A549 (cell line): ENCODE results near the gene TTC33. TPM values are rescaled to one million over a fixed set of nuclear protein-coding genes. Genes with fewer than 3 reads are reported as not detected.

ENCODE experiments used
- ATAC-seq, 2 experiments: fragments of 200-7000 bp in 1 of 2; fragments of >200 bp in 1 of 2; cut with Nextera tagmentation in 1 of 2; cut with Tn5 transposase in 1 of 2; 3 replicates each; pipeline versions ENCODE4 v1.8.0 to v1.9.1; 2018 to 2020; ENCODE audit warnings: mild to moderate bottlenecking in 1 of 2, moderate library complexity in 1 of 2
- CTCF ChIA-PET: fragments of 300-600 bp; sonication (Branson Sonifier 250); formaldehyde crosslinking; extraction: SDS; loops from one replicate; lab custom pipeline; 2021; ENCODE audit warnings: antibody characterized with exemption, inconsistent platforms; lab: Yijun Ruan, JAX
- POLR2A ChIA-PET: fragments of 350-600 bp; formaldehyde crosslinking; extraction: SDS; loops from one replicate; lab custom pipeline; 2021; ENCODE audit warnings: antibody characterized with exemption, inconsistent platforms; lab: Yijun Ruan, JAX
- DNase-seq, 2 experiments: peaks; one replicate each; pipeline versions ENCODE4 v3.0.0 to v3.0.0-alpha.2; 2011 to 2016; ENCODE audit warnings: low read depth in 1 of 2, low spot score in 1 of 2
- FAIRE-seq: peaks from 2 replicates; lab custom pipeline; 2011; peaks lifted over from hg19 to GRCh38; lab: Jason Lieb, UNC
- H3K27ac ChIP-seq, 2 experiments: fragments of >200 bp; sonication (Bioruptor Twin); formaldehyde crosslinking; 3 replicates each; pipeline ENCODE4 v1.5.1; 2016 to 2017
- H3K4me1 ChIP-seq: fragments of >200 bp; sonication (Bioruptor Twin); formaldehyde crosslinking; 3 replicates; pipeline ENCODE4 v1.6.1; 2016
- H3K4me2 ChIP-seq: fragments of >200 bp; sonication (Bioruptor Twin); formaldehyde crosslinking; 3 replicates; pipeline ENCODE4 v1.6.1; 2016
- H3K4me3 ChIP-seq: fragments of >200 bp; sonication (Bioruptor Twin); formaldehyde crosslinking; 3 replicates; pipeline ENCODE4 v1.5.1; 2016
- H3K9me3 ChIP-seq: fragments of >200 bp; sonication (Bioruptor Twin); formaldehyde crosslinking; 3 replicates; pipeline ENCODE4 v1.6.1; 2016
- E2F6 ChIP-seq: IDR thresholded peaks from 2 replicates; pipeline ENCODE4 v1.6.1; 2012; ENCODE audit warnings: low read depth, borderline replicate concordance
- EHF ChIP-seq: fragments of 250-450 bp; sonication (Bioruptor Pico); IDR thresholded peaks from 2 replicates; pipeline ENCODE4 v1.5.0; 2020; ENCODE audit warnings: mild to moderate bottlenecking
- EHMT2 ChIP-seq: fragments of 200-600 bp; sonication (generic); IDR thresholded peaks from 2 replicates; pipeline ENCODE4 v1.6.1; 2016; ENCODE audit warnings: antibody characterized with exemption, low read depth, mild to moderate bottlenecking, moderate library complexity
- ESRRA ChIP-seq: fragments of 150-350 bp; IDR thresholded peaks from 2 replicates; pipeline ENCODE4 v1.6.1; 2014; ENCODE audit warnings: mild to moderate bottlenecking, low read length, borderline replicate concordance
- FOSB ChIP-seq: fragments of 250-450 bp; sonication (Bioruptor Pico); IDR thresholded peaks from 2 replicates; pipeline ENCODE4 v1.5.0; 2020; ENCODE audit warnings: mild to moderate bottlenecking, moderate library complexity
- JUNB ChIP-seq: fragments of >200 bp; sonication (Bioruptor Twin); formaldehyde crosslinking; IDR thresholded peaks from 2 replicates; pipeline ENCODE4 v1.6.1; 2016
- KDM1A ChIP-seq: fragments of 200-600 bp; sonication (generic); IDR thresholded peaks from 2 replicates; pipeline ENCODE4 v1.6.1; 2016; ENCODE audit warnings: low read depth, mild to moderate bottlenecking
- NPAS2 ChIP-seq: fragments of 250-450 bp; sonication (Bioruptor Pico); IDR thresholded peaks from 2 replicates; pipeline ENCODE4 v1.8.0; 2022; ENCODE audit warnings: mild to moderate bottlenecking, moderate library complexity, borderline replicate concordance
- PHF8 ChIP-seq: fragments of 200-600 bp; sonication (generic); IDR thresholded peaks from 2 replicates; pipeline ENCODE4 v1.6.1; 2016; ENCODE audit warnings: low read depth, mild to moderate bottlenecking, antibody characterized with exemption, moderate library complexity, borderline replicate concordance
- RNF2 ChIP-seq: fragments of 200-600 bp; sonication (generic); IDR thresholded peaks from 2 replicates; pipeline ENCODE4 v1.6.1; 2016; ENCODE audit warnings: low read depth, mild to moderate bottlenecking, antibody characterized with exemption, moderate library complexity, borderline replicate concordance
- SMC3 ChIP-seq: fragments of >200 bp; sonication (Bioruptor Twin); formaldehyde crosslinking; IDR thresholded peaks from 3 replicates; pipeline ENCODE4 v1.6.1; 2018; ENCODE audit warnings: inconsistent platforms
- SREBF2 ChIP-seq: fragments of 450-650 bp; IDR thresholded peaks from 2 replicates; pipeline ENCODE4 v1.6.1; 2014; ENCODE audit warnings: mild to moderate bottlenecking, moderate library complexity
- ZC3H11A ChIP-seq: fragments of 450-650 bp; IDR thresholded peaks from 2 replicates; pipeline ENCODE4 v1.6.1; 2014; ENCODE audit warnings: antibody characterized with exemption, mild to moderate bottlenecking
- ZFP36 ChIP-seq: fragments of 450-650 bp; IDR thresholded peaks from 2 replicates; pipeline ENCODE4 v1.6.1; 2014; ENCODE audit warnings: borderline replicate concordance; ENCODE audit not compliant: partially characterized antibody
- ZNF302 ChIP-seq: fragments of 250-450 bp; sonication (Bioruptor Pico); IDR thresholded peaks from 2 replicates; pipeline ENCODE4 v1.9.0; 2021; ENCODE audit warnings: inconsistent platforms, mild to moderate bottlenecking, moderate library complexity
- WGBS: methylation state at CpG from one replicate; pipeline ENCODE4 v1.1.6; 2017; ENCODE audit errors: missing lambda C conversion rate; 5-methylcytosine and 5-hydroxymethylcytosine counted together
- polyA plus RNA-seq, 4 experiments: library from polyadenylated mRNA; depleted of rRNA in 3 of 4; stranded (reverse); fragments of >200 nt; fragmentation: RNase III in 1 of 4; extraction: RNeasy Plus Mini Kit Qiagen cat#74134 plus additional on column Dnase treatment in 1 of 4; gene quantifications; 2 replicates in 3 of 4; 3 replicates in 1 of 4; pipeline ENCODE4 v1.2.3, GENCODE V29; 2011 to 2017
- small RNA-seq, 6 experiments: library from RNA; depleted of rRNA; stranded (forward); fragments of <200 nt; gene quantifications; one replicate each; pipeline ENCODE3, GENCODE V24; 2012
- TF ChIP-seq, protein P1 (sequence below): fragments of >200 bp; sonication (Bioruptor Twin); formaldehyde crosslinking; IDR thresholded peaks from 3 replicates; pipeline ENCODE4 v1.6.1; 2016
- TF ChIP-seq, protein P2 (sequence below): fragments of 150-350 bp; IDR thresholded peaks from 2 replicates; pipeline ENCODE4 v1.6.1; 2014; ENCODE audit warnings: low read depth, mild to moderate bottlenecking, low read length

TTC33 gene
- polyA plus RNA-seq, 2 of the 4 experiments (the other 2 are of a cell fraction): 17.1 to 19.8 TPM

DNA sequence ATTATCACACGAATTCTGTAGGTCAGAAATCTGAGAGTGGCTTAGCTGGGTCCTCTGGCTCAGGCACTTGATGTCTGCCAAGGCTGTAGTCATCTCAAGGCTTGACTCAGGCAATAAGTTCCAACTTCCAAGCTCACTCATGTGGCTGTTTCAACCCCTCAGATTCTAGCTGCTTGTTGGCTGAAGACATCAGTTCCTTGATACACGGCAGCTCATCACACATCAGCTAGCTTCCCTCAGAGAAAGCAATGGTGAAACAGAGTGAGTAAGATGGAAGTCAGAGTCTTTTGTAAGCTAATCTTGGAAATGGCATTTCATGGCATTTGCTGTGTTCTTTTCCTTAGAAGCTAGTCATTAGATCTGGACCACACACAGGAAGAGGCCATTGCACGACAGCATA lies 280.2 kb downstream of the TTC33 start:
- peaks cover 18% of the 10 kb centered on the region for H3K4me1 ChIP-seq
- H3K4me3 ChIP-seq: no peak overlapping the region
- WGBS: 56% methylated on average over 3 of the region's 3 CpGs
- H3K27ac ChIP-seq: no peak overlapping the region
- ATAC-seq (no peak), DNase-seq (no peak), FAIRE-seq (no peak)
- TF ChIP-seq SMC3: no peak
- TF ChIP-seq EHMT2: no peak
- TF ChIP-seq EHF: no peak
- TF ChIP-seq RNF2: no peak
- H3K9me3 ChIP-seq: no peaks in the 10 kb centered on the region
- ChIA-PET POLR2A (no interaction called here), CTCF (interaction anchor here (1.1 kb wide), 1 partner anchor 10 kb away, joined by 3 read pairs; no protein-coding TSS in a partner anchor)
- H3K4me2 ChIP-seq: no peak overlapping the region

GRCh38 chr5:40474250-40474649 lies 281.5 kb downstream of the TTC33 start:
- Histone ChIP-seq H3K4me3 (no peak overlapping the region), H3K4me1 (peaks cover 18% of the 10 kb centered on the region), H3K9me3 (no peaks in the 10 kb centered on the region), H3K27ac (no peak overlapping the region), H3K4me2 (no peak overlapping the region)
- ChIA-PET POLR2A (no interaction called here), CTCF (no interaction called here)
- no peak for ATAC-seq
- no peak for FAIRE-seq
- no peak for DNase-seq
- WGBS: 86% methylated on average over 2 of the region's 2 CpGs
- no peak for TF ChIP-seq NPAS2
- TF ChIP-seq, protein P1, sequence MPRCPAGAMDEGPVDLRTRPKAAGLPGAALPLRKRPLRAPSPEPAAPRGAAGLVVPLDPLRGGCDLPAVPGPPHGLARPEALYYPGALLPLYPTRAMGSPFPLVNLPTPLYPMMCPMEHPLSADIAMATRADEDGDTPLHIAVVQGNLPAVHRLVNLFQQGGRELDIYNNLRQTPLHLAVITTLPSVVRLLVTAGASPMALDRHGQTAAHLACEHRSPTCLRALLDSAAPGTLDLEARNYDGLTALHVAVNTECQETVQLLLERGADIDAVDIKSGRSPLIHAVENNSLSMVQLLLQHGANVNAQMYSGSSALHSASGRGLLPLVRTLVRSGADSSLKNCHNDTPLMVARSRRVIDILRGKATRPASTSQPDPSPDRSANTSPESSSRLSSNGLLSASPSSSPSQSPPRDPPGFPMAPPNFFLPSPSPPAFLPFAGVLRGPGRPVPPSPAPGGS: no peak
- no peak for TF ChIP-seq JUNB
- TF ChIP-seq KDM1A: no peak
- TF ChIP-seq EHMT2: no peak
- TF ChIP-seq E2F6: no peak
- TF ChIP-seq, protein P2, sequence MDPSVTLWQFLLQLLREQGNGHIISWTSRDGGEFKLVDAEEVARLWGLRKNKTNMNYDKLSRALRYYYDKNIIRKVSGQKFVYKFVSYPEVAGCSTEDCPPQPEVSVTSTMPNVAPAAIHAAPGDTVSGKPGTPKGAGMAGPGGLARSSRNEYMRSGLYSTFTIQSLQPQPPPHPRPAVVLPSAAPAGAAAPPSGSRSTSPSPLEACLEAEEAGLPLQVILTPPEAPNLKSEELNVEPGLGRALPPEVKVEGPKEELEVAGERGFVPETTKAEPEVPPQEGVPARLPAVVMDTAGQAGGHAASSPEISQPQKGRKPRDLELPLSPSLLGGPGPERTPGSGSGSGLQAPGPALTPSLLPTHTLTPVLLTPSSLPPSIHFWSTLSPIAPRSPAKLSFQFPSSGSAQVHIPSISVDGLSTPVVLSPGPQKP: no peak
- TF ChIP-seq SREBF2: no peak
- no peak for TF ChIP-seq PHF8
- no peak for TF ChIP-seq ZC3H11A
- no peak for TF ChIP-seq FOSB (CRISPR knock-in tag)
- TF ChIP-seq ESRRA: no peak
- no peak for TF ChIP-seq ZFP36
- TF ChIP-seq RNF2: no peak

DNA sequence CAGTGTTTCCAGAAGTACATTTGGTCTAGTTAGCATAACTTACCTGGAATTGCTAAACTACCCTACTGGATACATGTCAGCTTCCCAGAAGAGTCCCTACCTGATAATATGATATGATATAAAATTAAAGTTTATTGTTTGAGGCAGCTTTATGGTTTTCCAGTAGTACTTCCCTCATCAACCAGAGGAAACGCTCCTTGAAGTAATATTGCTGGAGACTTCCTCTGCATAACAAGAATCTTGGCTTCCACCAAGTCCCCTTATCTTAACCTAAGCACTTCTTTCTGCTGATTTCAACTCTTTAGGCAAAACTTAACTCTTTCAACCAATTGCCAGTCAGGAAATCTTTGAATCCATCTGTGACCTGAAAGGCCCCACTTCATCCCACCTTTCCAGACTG lies 290.3 kb downstream of the TTC33 start:
- WGBS: 53% methylated on average over 1 of the region's 1 CpG
- TF ChIP-seq ZNF302 (CRISPR knock-in tag): no peak
- TF ChIP-seq, all 56 proteins: peak for 0
- H3K4me2 ChIP-seq: no peak overlapping the region
- no peaks in the 10 kb centered on the region for H3K4me1 ChIP-seq
- FAIRE-seq: no peak
- H3K27ac ChIP-seq: no peak overlapping the region
- CTCF ChIA-PET: interaction anchor here (0.7 to 1.4 kb wide), 2 partner anchors 11 to 223 kb away, joined by 3 read pairs; no protein-coding TSS in a partner anchor
- H3K9me3 ChIP-seq: no peaks in the 10 kb centered on the region
- DNase-seq: no peak
- ATAC-seq: no peak
- no peak overlapping the region for H3K4me3 ChIP-seq
- POLR2A ChIA-PET: no interaction called here

GRCh38 chr5:40464511-40464910 lies 291.2 kb downstream of the TTC33 start:
- Histone ChIP-seq H3K9me3 (no peaks in the 10 kb centered on the region), H3K4me1 (no peaks in the 10 kb centered on the region), H3K4me3 (no peak overlapping the region), H3K4me2 (peak overlapping the region; percentile 6; the same call in 1 of the 3 replicates), H3K27ac (no peak overlapping the region)
- CTCF ChIA-PET: interaction anchor here (1.4 kb wide), 1 partner anchor 224 kb away, joined by 3 read pairs; no protein-coding TSS in a partner anchor
- POLR2A ChIA-PET: no interaction called here
- WGBS: 36% methylated on average over 4 of the region's 4 CpGs
- DNase-seq: no peak
- no peak for FAIRE-seq
- TF ChIP-seq NPAS2: no peak
- no peak for ATAC-seq

Small RNA genes lying within 50 kb of the gene (small RNA-seq; reads per million reads assigned to genes)
- gene RF00092 (0 reads per million in 6 experiments), gene RF00191 (0 reads per million in 6 experiments)

Other genes with a start within 250 kb of the TTC33 start
- 0.89 and 0.90 TPM in 2 replicates for gene PTGER4, start 76.0 kb downstream of the TTC33 start, polyA plus RNA-seq (2011; rRNA removed)
- gene PTGER4, start 76.0 kb downstream of the TTC33 start, polyA plus RNA-seq (2017; fragmentation: RNase III; extraction: RNeasy Plus Mini Kit Qiagen cat#74134 plus additional on column Dnase treatment): 0.54 to 0.99 TPM (median 0.62 TPM) in 3 replicates
- 84.3 and 107 TPM in 2 replicates for gene PRKAA1, start 42.4 kb upstream of the TTC33 start, polyA plus RNA-seq (2011; rRNA removed)
- gene PRKAA1, start 42.4 kb upstream of the TTC33 start, polyA plus RNA-seq (2017; fragmentation: RNase III; extraction: RNeasy Plus Mini Kit Qiagen cat#74134 plus additional on column Dnase treatment): 51.5 to 63.3 TPM (median 60.0 TPM) in 3 replicates
- gene RPL37, start 79.3 kb upstream of the TTC33 start, polyA plus RNA-seq (2011; rRNA removed): 4,402 and 4,948 TPM in 2 replicates
- gene RPL37, start 79.3 kb upstream of the TTC33 start, polyA plus RNA-seq (2017; fragmentation: RNase III; extraction: RNeasy Plus Mini Kit Qiagen cat#74134 plus additional on column Dnase treatment): 2,762 to 2,921 TPM (median 2,809 TPM) in 3 replicates
- gene CARD6, start 85.4 kb upstream of the TTC33 start, polyA plus RNA-seq (2011; rRNA removed): 5.7 and 5.9 TPM in 2 replicates
- 3.3 to 5.7 TPM (median 5.2 TPM) in 3 replicates for gene CARD6, start 85.4 kb upstream of the TTC33 start, polyA plus RNA-seq (2017; fragmentation: RNase III; extraction: RNeasy Plus Mini Kit Qiagen cat#74134 plus additional on column Dnase treatment)
- 0.07 TPM in 1 of 2 replicates, not detected in the other for gene C7, start 153.5 kb upstream of the TTC33 start, polyA plus RNA-seq (2011; rRNA removed)
- not detected in 3 replicates for gene C7, start 153.5 kb upstream of the TTC33 start, polyA plus RNA-seq (2017; fragmentation: RNase III; extraction: RNeasy Plus Mini Kit Qiagen cat#74134 plus additional on column Dnase treatment)